Stomach (tissue), 4 donors: ENCODE measurements around the gene DAB1.

ENCODE experiments used
- EP300 ChIP-seq: sonication (generic); formaldehyde crosslinking; IDR thresholded peaks from one replicate; pipeline ENCODE4 v1.6.1; 2017; ENCODE audit warnings: antibody characterized with exemption
- POLR2A ChIP-seq, 4 donors: fragments of 450-650 bp; IDR thresholded peaks; one replicate each; pipeline ENCODE4 v1.6.1; 2016; ENCODE audit warnings: antibody characterized with exemption in 4 of 4, control low read depth in 2 of 4, mild to moderate bottlenecking in 1 of 4, moderate library complexity in 1 of 4
- TF ChIP-seq, protein P1 (sequence below), 7 experiments: fragments of 450-650 bp in 4 of 7; fragments of 200-600 bp in 3 of 7; sonication (generic) in 3 of 7; IDR thresholded peaks; one replicate each; pipeline ENCODE4 v1.5.1; 2016 to 2019; ENCODE audit warnings: antibody characterized with exemption in 7 of 7, control low read depth in 2 of 7, mild to moderate bottlenecking in 1 of 7

DNA sequence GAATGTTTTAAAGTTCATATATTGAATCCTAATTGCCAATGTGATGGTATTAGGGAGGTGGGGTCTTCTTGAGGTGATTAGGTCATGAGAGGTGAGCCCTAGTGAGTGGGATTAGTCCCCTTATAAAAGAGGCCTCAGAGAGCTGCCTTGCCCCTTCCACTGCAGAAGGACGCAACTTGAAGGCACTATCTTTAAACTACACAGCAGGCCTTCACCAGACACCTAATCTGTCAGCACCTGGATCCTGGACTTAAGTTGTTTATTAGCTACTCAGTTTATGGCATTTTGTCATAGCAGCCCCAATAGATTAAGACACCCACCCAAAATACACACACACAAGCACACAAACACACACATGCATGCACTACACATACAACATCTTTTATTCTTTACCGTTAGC is 61.4 kb downstream of the DAB1 start:
- TF ChIP-seq POLR2A (IDR thresholded peaks at IDR 0.05) (no peak), EP300 (no peak)
- TF ChIP-seq, protein P1, sequence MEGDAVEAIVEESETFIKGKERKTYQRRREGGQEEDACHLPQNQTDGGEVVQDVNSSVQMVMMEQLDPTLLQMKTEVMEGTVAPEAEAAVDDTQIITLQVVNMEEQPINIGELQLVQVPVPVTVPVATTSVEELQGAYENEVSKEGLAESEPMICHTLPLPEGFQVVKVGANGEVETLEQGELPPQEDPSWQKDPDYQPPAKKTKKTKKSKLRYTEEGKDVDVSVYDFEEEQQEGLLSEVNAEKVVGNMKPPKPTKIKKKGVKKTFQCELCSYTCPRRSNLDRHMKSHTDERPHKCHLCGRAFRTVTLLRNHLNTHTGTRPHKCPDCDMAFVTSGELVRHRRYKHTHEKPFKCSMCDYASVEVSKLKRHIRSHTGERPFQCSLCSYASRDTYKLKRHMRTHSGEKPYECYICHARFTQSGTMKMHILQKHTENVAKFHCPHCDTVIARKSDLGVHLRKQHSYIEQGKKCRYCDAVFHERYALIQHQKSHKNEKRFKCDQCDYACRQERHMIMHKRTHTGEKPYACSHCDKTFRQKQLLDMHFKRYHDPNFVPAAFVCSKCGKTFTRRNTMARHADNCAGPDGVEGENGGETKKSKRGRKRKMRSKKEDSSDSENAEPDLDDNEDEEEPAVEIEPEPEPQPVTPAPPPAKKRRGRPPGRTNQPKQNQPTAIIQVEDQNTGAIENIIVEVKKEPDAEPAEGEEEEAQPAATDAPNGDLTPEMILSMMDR (IDR thresholded peaks at IDR 0.05), result no peak
